Loucy (cell line): Measurements from ENCODE around the gene SDR42E2.

ENCODE experiments used
- H2AFZ ChIP-seq: fragments of 200-600 bp; sonication (generic); 2 replicates; pipeline ENCODE4 v1.6.0; 2016; ENCODE audit warnings: antibody characterized with exemption, mild to moderate bottlenecking, low read length, moderate library complexity
- H3F3A ChIP-seq: fragments of 200-600 bp; 2 replicates; pipeline ENCODE4 v1.6.0; 2016; ENCODE audit warnings: antibody characterized with exemption, low read depth, mild to moderate bottlenecking
- H3K27me3 ChIP-seq: fragments of 200-600 bp; sonication (generic); 2 replicates; pipeline ENCODE4 v1.6.1; 2014; ENCODE audit warnings: low read length, mild to moderate bottlenecking; ENCODE audit not compliant: insufficient read depth, poor library complexity, severe bottlenecking
- H3K36me3 ChIP-seq: fragments of 200-600 bp; sonication (generic); 2 replicates; pipeline ENCODE4 v1.6.1; 2016; ENCODE audit warnings: low read length; ENCODE audit not compliant: insufficient read depth
- H3K4me1 ChIP-seq: fragments of 200-600 bp; sonication (generic); 2 replicates; pipeline ENCODE4 v1.5.1; 2014; ENCODE audit warnings: low read length, mild to moderate bottlenecking; ENCODE audit not compliant: insufficient read depth, poor library complexity, severe bottlenecking
- H3K4me2 ChIP-seq: fragments of 200-600 bp; sonication (generic); 2 replicates; pipeline ENCODE4 v1.6.0; 2014; ENCODE audit warnings: antibody characterized with exemption, low read length, low read depth, mild to moderate bottlenecking; ENCODE audit not compliant: poor library complexity, severe bottlenecking
- H3K4me3 ChIP-seq: fragments of 200-600 bp; sonication (generic); 2 replicates; pipeline ENCODE4 v1.5.1; 2014; ENCODE audit warnings: low read length, mild to moderate bottlenecking, mixed read lengths; ENCODE audit not compliant: poor library complexity, severe bottlenecking
- H3K79me2 ChIP-seq: fragments of 200-600 bp; sonication (generic); 2 replicates; pipeline ENCODE4 v1.6.1; 2014; ENCODE audit warnings: low read length; ENCODE audit not compliant: insufficient read depth
- H3K9ac ChIP-seq: fragments of 200-600 bp; sonication (generic); 2 replicates; pipeline ENCODE4 v1.6.0; 2014; ENCODE audit warnings: mild to moderate bottlenecking, low read depth, low read length, moderate library complexity; ENCODE audit not compliant: poor library complexity, severe bottlenecking
- H3K9me2 ChIP-seq: fragments of 200-600 bp; sonication (generic); replicated peaks from 2 replicates; pipeline ENCODE4 v1.6.1; 2016; ENCODE audit warnings: low read depth, low read length, mixed read lengths
- H3K9me3 ChIP-seq: fragments of 200-600 bp; sonication (generic); 2 replicates; pipeline ENCODE4 v1.6.1; 2014; ENCODE audit warnings: mild to moderate bottlenecking, antibody characterized with exemption, low read length, low read depth; ENCODE audit not compliant: insufficient read depth
- H4K20me1 ChIP-seq: fragments of 200-600 bp; sonication (generic); 2 replicates; pipeline ENCODE4 v1.6.0; 2014; ENCODE audit warnings: antibody characterized with exemption, low read length, mild to moderate bottlenecking; ENCODE audit not compliant: insufficient read depth, poor library complexity, severe bottlenecking
- EZH2phosphoT487 ChIP-seq: fragments of 200-600 bp; IDR thresholded peaks from 2 replicates; pipeline ENCODE4 v1.6.1; 2018; ENCODE audit warnings: antibody characterized with exemption, mild to moderate bottlenecking, moderate library complexity, borderline replicate concordance
- TF ChIP-seq, protein P1 (sequence below): fragments of 200-600 bp; sonication (generic); conservative IDR thresholded peaks from 2 replicates; pipeline ENCODE4 v1.5.1; 2014; ENCODE audit warnings: mild to moderate bottlenecking, antibody characterized with exemption, low read length

The SDR42E2 gene

DNA sequence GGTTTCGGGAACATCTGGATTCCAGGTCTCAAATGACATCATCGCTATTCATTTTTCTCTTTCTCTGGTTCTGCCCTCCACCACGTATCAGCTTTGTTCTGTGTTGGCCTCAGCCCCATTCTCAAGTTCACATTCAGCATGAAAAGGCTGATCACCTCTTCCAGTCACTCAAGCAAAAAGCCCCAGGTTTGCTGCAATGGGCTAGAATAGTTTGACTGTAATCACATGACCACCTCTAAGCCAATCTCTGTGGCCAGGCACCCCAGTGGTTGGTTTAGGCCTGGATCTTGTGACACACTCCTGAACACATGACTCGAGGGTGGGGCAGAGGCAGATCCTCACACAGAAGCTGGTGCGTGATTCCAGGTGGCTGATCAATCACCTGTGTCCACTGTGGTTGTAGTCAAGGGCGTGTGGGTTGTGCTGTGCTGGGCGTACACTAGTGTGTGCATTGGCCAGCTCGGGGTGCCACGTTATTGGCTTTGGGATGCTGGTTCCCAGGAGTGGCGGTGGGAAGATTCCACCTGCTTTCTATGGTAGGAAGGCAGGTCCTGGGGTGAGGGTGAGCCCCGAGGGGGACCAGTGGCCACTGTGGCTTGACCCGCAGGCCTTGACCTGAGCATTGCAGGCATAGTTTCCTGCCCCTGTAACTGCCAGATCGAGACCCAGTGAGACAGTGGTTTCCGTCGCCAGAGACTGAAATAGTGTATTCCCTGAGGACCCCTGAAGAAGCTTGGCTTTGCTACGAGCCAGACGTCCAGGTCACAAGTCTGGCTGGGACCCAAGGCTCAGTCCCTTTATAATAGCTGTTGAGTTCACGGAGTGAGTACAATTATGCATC, 55.8 kb downstream of the SDR42E2 start:
- Histone ChIP-seq H3K4me2 (no peak overlapping the region), H3K9me2 (no peaks in the 10 kb centered on the region), H3K36me3 (no peaks in the 10 kb centered on the region), H4K20me1 (no peaks in the 10 kb centered on the region), H3F3A (no peaks in the 10 kb centered on the region; the same call in 1 of the 2 replicates), H3K4me1 (peaks cover 6% of the 10 kb centered on the region), H2AFZ (no peak overlapping the region), H3K9me3 (no peaks in the 10 kb centered on the region), H3K4me3 (no peak overlapping the region), H3K27me3 (no peaks in the 10 kb centered on the region), H3K79me2 (peaks cover 46% of the 10 kb centered on the region), H3K9ac (no peak overlapping the region)
- TF ChIP-seq EZH2phosphoT487 = no peak

DNA sequence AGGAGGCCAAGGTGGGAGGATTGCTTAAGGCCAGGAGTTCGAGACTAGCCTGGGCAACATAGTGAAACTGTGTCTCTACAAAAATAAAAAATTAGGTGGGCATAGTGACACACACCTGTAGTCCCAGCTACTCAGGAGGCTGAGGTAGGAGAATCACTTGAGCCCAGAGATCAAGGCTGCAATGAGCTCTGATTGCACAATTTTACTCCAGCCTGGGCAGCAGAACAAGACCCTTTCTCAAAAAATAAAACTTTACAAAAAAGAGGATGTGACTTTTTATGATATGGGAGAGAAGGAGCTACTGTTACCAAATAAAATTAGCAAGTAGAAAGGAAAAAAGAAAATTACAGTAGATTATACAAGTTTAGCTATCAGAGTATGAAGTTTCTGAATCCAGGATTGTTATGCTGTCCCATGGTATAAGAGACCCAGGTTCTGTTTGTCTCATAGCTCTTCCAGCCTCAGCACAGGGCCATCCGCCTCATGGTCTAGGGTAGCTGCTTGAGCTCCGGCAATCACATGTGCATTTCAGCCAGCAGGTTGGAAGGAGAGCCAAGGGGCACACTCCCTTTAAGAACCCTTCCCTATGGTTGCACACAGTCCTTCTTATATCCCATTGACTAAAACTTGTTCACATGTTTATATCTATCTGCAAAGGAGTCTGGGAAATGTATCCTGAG, 57.2 kb downstream of the SDR42E2 start:
- H3K36me3 ChIP-seq = no peaks in the 10 kb centered on the region
- H3K9ac ChIP-seq = no peak overlapping the region
- H3K9me3 ChIP-seq = no peaks in the 10 kb centered on the region
- no peaks in the 10 kb centered on the region for H3K27me3 ChIP-seq
- TF ChIP-seq, protein P1, sequence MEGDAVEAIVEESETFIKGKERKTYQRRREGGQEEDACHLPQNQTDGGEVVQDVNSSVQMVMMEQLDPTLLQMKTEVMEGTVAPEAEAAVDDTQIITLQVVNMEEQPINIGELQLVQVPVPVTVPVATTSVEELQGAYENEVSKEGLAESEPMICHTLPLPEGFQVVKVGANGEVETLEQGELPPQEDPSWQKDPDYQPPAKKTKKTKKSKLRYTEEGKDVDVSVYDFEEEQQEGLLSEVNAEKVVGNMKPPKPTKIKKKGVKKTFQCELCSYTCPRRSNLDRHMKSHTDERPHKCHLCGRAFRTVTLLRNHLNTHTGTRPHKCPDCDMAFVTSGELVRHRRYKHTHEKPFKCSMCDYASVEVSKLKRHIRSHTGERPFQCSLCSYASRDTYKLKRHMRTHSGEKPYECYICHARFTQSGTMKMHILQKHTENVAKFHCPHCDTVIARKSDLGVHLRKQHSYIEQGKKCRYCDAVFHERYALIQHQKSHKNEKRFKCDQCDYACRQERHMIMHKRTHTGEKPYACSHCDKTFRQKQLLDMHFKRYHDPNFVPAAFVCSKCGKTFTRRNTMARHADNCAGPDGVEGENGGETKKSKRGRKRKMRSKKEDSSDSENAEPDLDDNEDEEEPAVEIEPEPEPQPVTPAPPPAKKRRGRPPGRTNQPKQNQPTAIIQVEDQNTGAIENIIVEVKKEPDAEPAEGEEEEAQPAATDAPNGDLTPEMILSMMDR = no peak
- TF ChIP-seq EZH2phosphoT487 = no peak
- H2AFZ ChIP-seq = no peak overlapping the region
- H4K20me1 ChIP-seq = no peaks in the 10 kb centered on the region
- no peak overlapping the region for H3K4me2 ChIP-seq
- no peaks in the 10 kb centered on the region; the same call in 1 of the 2 replicates for H3F3A ChIP-seq
- H3K4me1 ChIP-seq = peaks cover 6% of the 10 kb centered on the region
- no peak overlapping the region for H3K4me3 ChIP-seq
- peaks cover 36% of the 10 kb centered on the region for H3K79me2 ChIP-seq
- no peaks in the 10 kb centered on the region for H3K9me2 ChIP-seq

DNA sequence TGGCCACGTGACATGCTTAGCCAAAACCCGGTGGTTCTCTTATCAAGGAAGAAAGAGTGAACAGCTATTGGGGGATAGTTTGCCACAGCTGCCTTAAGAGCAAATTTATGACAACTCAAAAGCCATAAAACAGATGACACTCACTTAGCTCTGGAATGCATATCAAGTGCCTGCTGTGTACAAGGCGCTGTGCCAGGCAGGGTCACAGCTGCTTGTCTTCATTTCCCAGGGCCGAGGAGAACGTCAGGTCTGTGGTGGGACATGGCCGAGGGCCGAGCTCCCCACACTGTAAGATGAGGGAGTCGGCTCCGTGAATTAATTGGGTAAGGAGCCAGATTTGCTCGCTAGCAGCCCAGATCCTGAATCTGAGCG, 57.7 kb downstream of the SDR42E2 start:
- Histone ChIP-seq H3K27me3 (no peaks in the 10 kb centered on the region), H4K20me1 (no peaks in the 10 kb centered on the region), H3K4me1 (peaks cover 6% of the 10 kb centered on the region), H3K9me2 (no peaks in the 10 kb centered on the region), H3K4me3 (no peak overlapping the region), H3K36me3 (no peaks in the 10 kb centered on the region), H3F3A (no peaks in the 10 kb centered on the region; the same call in 1 of the 2 replicates), H3K4me2 (no peak overlapping the region), H3K79me2 (peaks cover 31% of the 10 kb centered on the region), H3K9me3 (no peaks in the 10 kb centered on the region), H3K9ac (no peak overlapping the region), H2AFZ (no peak overlapping the region)
- TF ChIP-seq, protein P1 = no peak
- TF ChIP-seq EZH2phosphoT487 = no peak
